MCF 10A (cell line): ENCODE data around the gene BBS12. TPM values are rescaled to one million over a fixed set of nuclear protein-coding genes. Genes with fewer than 3 reads are reported as not detected.
A peak's percentile ranks its signal among the peaks of the same experiment; 100 is the strongest.

Experiments used
- BruUV-seq: library from RNA; stranded (reverse); fragments of 400-500 nt; replicated peaks from 2 replicates; lab custom pipeline; 2021; lab: Mats Ljungman, UMichigan
- CTCF ChIA-PET: fragments of 300-600 bp; sonication (Branson Sonifier 250); formaldehyde crosslinking; extraction: SDS; loops from one replicate; lab custom pipeline; 2021; ENCODE audit warnings: antibody characterized with exemption, inconsistent platforms; lab: Yijun Ruan, JAX
- POLR2A ChIA-PET: fragments of 300-600, 350-650 bp; sonication (Branson Sonifier 250); formaldehyde crosslinking; extraction: SDS; loops from one replicate; lab custom pipeline; 2020; ENCODE audit warnings: antibody characterized with exemption, inconsistent platforms; lab: Yijun Ruan, JAX
- DNase-seq: peaks from one replicate; pipeline ENCODE4 v3.0.0-alpha.2; 2018; ENCODE audit not compliant: unreplicated experiment
- H3K27ac Mint-ChIP-seq: one replicate; pipeline ENCODE4 v1.8.0; 2022; ENCODE audit warnings: mild to moderate bottlenecking, low read depth, mixed read lengths; ENCODE audit not compliant: unreplicated experiment
- H3K27me3 Mint-ChIP-seq: one replicate; pipeline ENCODE4 v1.8.0; 2022; ENCODE audit warnings: mixed read lengths; ENCODE audit not compliant: insufficient read depth, unreplicated experiment
- H3K36me3 Mint-ChIP-seq: one replicate; pipeline ENCODE4 v1.8.0; 2022; ENCODE audit warnings: mild to moderate bottlenecking, moderate library complexity, mixed read lengths; ENCODE audit not compliant: insufficient read depth, unreplicated experiment
- H3K4me1 Mint-ChIP-seq: one replicate; pipeline ENCODE4 v1.8.0; 2022; ENCODE audit warnings: mixed read lengths; ENCODE audit not compliant: insufficient read depth, unreplicated experiment
- H3K4me3 Mint-ChIP-seq: one replicate; pipeline ENCODE4 v1.8.0; 2022; ENCODE audit warnings: mild to moderate bottlenecking, moderate library complexity, mixed read lengths; ENCODE audit not compliant: unreplicated experiment
- H3K9me3 Mint-ChIP-seq: one replicate; pipeline ENCODE4 v1.8.0; 2022; ENCODE audit warnings: mixed read lengths; ENCODE audit not compliant: unreplicated experiment
- intact Hi-C: fragments of 100-400 bp; cut with micrococcal nuclease; formaldehyde crosslinking; loops from 2 replicates; pipeline ENCODE4 v1.14.1; 2022
- total RNA-seq: library from RNA; stranded (reverse); gene quantifications from 2 replicates; pipeline ENCODE4 v1.2.3, GENCODE V29; 2022
- TF ChIP-seq, protein P1 (sequence below): fragments of 200-600 bp; IDR thresholded peaks from one replicate; pipeline ENCODE4 v1.8.0; 2022; ENCODE audit warnings: antibody characterized with exemption, mild to moderate bottlenecking; ENCODE audit not compliant: unreplicated experiment

Gene BBS12
- total RNA-seq, 1 experiment from 2014 or later: 4.7 TPM

GRCh38 chr4:122706511-122706910 lies 26.0 kb upstream of the BBS12 start:
- TF ChIP-seq, protein P1, sequence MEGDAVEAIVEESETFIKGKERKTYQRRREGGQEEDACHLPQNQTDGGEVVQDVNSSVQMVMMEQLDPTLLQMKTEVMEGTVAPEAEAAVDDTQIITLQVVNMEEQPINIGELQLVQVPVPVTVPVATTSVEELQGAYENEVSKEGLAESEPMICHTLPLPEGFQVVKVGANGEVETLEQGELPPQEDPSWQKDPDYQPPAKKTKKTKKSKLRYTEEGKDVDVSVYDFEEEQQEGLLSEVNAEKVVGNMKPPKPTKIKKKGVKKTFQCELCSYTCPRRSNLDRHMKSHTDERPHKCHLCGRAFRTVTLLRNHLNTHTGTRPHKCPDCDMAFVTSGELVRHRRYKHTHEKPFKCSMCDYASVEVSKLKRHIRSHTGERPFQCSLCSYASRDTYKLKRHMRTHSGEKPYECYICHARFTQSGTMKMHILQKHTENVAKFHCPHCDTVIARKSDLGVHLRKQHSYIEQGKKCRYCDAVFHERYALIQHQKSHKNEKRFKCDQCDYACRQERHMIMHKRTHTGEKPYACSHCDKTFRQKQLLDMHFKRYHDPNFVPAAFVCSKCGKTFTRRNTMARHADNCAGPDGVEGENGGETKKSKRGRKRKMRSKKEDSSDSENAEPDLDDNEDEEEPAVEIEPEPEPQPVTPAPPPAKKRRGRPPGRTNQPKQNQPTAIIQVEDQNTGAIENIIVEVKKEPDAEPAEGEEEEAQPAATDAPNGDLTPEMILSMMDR: no peak
- Mint-ChIP-seq H3K4me3 (no peak overlapping the region), H3K27me3 (no peaks in the 10 kb centered on the region), H3K9me3 (no peaks in the 10 kb centered on the region), H3K36me3 (peaks cover 41% of the 10 kb centered on the region), H3K4me1 (peaks cover 13% of the 10 kb centered on the region), H3K27ac (no peak overlapping the region)
- intact Hi-C loops: no loop called here
- BruUV-seq: no TSS peak
- DNase-seq: no peak
- ChIA-PET CTCF (no interaction called here), POLR2A (no interaction called here)

DNA sequence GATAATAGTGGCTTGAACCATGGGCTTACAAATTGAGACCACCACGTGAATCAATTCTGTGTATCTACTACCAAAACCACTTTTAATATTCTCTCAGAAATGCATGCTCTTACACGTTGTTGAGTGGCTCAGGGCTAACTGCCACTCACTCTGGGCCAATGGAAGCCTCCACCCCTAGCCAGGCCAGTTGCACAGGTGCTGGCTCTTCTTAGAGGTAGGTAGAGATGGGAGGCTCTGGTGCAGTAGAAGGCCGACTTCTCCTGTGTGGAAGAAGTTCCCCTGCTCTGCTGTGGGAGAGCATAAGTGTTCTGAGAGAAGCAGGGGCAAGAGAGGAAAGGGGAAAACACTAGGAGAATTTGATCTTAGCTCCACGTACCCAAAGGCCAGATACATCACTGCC lies 25.0 kb upstream of the BBS12 start:
- Mint-ChIP-seq H3K27ac (no peak overlapping the region), H3K4me1 (peaks cover 12% of the 10 kb centered on the region), H3K27me3 (no peaks in the 10 kb centered on the region), H3K4me3 (no peak overlapping the region), H3K36me3 (peaks cover 41% of the 10 kb centered on the region), H3K9me3 (no peaks in the 10 kb centered on the region)
- CTCF ChIA-PET: interaction anchor here (0.6 to 2.1 kb wide), 2 partner anchors 10 to 113 kb away, joined by 4 to 8 read pairs; no protein-coding TSS in a partner anchor
- intact Hi-C loops: no loop called here
- POLR2A ChIA-PET: no interaction called here
- no TSS peak for BruUV-seq
- TF ChIP-seq, protein P1: no peak
- no peak for DNase-seq

DNA sequence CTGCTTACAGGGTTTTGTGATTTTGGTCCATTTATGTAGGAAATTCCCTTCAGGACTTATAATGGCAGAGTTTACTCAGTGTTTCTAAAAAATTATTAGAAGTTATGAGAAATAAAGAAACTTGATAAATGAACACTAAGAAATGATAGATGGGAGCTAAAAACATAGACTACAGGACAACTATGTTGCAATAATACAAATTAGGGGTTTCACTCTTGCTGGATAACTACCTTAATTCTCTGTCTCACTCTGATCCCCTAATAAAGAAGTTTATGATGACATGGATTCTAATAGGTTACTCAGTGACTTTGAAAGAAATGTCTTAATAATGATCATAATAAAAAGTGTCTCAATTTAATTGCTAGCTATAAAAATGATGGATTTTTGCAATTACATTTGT lies 23.3 kb upstream of the BBS12 start:
- peaks cover 14% of the 10 kb centered on the region for H3K4me1 Mint-ChIP-seq
- BruUV-seq: no TSS peak
- POLR2A ChIA-PET: interaction anchor here (0.8 to 1.0 kb wide), 3 partner anchors 9 to 107 kb away, joined by 3 to 4 read pairs (median 3); no protein-coding TSS in a partner anchor
- intact Hi-C loops: no loop called here
- no peak overlapping the region for H3K27ac Mint-ChIP-seq
- TF ChIP-seq, protein P1: no peak
- DNase-seq: no peak
- H3K4me3 Mint-ChIP-seq: no peak overlapping the region
- H3K9me3 Mint-ChIP-seq: no peaks in the 10 kb centered on the region
- H3K27me3 Mint-ChIP-seq: no peaks in the 10 kb centered on the region
- CTCF ChIA-PET: interaction anchor here (0.6 to 2.1 kb wide), 9 partner anchors 9 to 204 kb away, joined by 3 to 8 read pairs (median 3); partner anchors contain the start of gene BBS12
- peaks cover 41% of the 10 kb centered on the region for H3K36me3 Mint-ChIP-seq

GRCh38 chr4:122710434-122711308 lies 21.8 kb upstream of the BBS12 start:
- Mint-ChIP-seq H3K27ac (peak overlapping the region; percentile 59), H3K27me3 (no peaks in the 10 kb centered on the region), H3K4me3 (no peak overlapping the region), H3K9me3 (no peaks in the 10 kb centered on the region), H3K36me3 (peaks cover 32% of the 10 kb centered on the region), H3K4me1 (peaks cover 6% of the 10 kb centered on the region)
- no peak for DNase-seq
- ChIA-PET POLR2A (interaction anchor here (1.2 kb wide), 1 partner anchor 18 kb away, joined by 4 read pairs; no protein-coding TSS in a partner anchor), CTCF (interaction anchor here (0.6 to 1.4 kb wide), 9 partner anchors 65 to 1722 kb away, joined by 3 to 6 read pairs (median 3); no protein-coding TSS in a partner anchor)
- BruUV-seq: no TSS peak
- intact Hi-C loops: no loop called here
- TF ChIP-seq, protein P1: no peak
